ENCODE measurements around the gene ANKRD16. TPM values are rescaled to one million over a fixed set of nuclear protein-coding genes. Genes with fewer than 3 reads are reported as not detected.

ANKRD16 gene
- total and polyA plus RNA-seq, 2 of the 8 experiments (the other 6 are each of a cell fraction or from before 2014, with no cell fraction given) = 8.2 to 12.7 TPM

DNA sequence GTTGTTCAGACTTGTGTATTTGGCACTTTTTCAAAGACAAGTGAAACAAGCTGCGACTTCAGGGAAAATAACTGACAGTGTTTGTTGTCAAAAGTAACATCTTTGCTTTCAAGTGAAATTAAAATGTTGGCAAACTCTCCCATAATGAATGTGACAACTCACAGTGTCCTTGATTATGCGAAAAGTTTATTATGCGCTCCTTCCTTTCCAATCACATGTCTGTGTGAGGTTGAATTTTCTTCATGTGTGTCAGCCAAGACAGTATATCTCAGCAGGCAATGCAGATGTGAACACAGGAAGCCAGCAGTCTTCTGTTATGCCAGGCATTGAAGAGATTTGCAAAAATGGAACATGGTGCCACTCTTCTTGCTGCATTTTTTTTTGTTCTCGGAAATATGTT is 29.1 kb upstream of the ANKRD16 start:
- Histone ChIP-seq H3K4me3 (ENCODE audit: extremely low read depth in 1 of 4, insufficient read depth in 2 of 4, low read depth in 3 of 4, low read length in 4 of 4) (no peak overlapping the region), H2AFZ (ENCODE audit: low read length) (no peak overlapping the region), H3K27me3 (replicated peaks in 1 of 4; ENCODE audit: control insufficient read depth in 3 of 4, extremely low read depth in 1 of 4, insufficient read depth in 3 of 4, low read length in 3 of 4) (no peaks in the 10 kb centered on the region), H3K9ac (replicated peaks in 1 of 4; ENCODE audit: extremely low read depth in 1 of 4, low read depth in 3 of 4, low read length in 3 of 4) (no peak overlapping the region), H2BK20ac (ENCODE audit: low read length) (no peak overlapping the region), H4K8ac (ENCODE audit: extremely low read depth, insufficient read depth, low read length) (no peak overlapping the region), H4K20me1 (replicated peaks in 1 of 2; ENCODE audit: control insufficient read depth in 1 of 2, insufficient read depth in 2 of 2, low read length in 2 of 2) (peaks cover 2 to 4% of the 10 kb centered on the region in 2 experiments), H2BK120ac (replicated peaks; ENCODE audit: low read depth, low read length) (no peak overlapping the region), H3K4me2 (ENCODE audit: insufficient read depth in 1 of 2, low read depth in 2 of 2, low read length in 2 of 2) (no peak overlapping the region), H3K79me1 (ENCODE audit: low read depth, low read length) (no peaks in the 10 kb centered on the region), H3K79me2 (ENCODE audit: control insufficient read depth in 1 of 2, insufficient read depth in 2 of 2, low read length in 2 of 2) (no peaks in the 10 kb centered on the region), H2BK15ac (ENCODE audit: low read length) (no peak overlapping the region), H2BK5ac (ENCODE audit: low read depth, low read length) (no peak overlapping the region), H2BK12ac (ENCODE audit: low read depth, low read length) (no peak overlapping the region), H3K14ac (ENCODE audit: insufficient read length) (no peak overlapping the region), H3K23me2 (ENCODE audit: low read depth, low read length) (peaks cover 4% of the 10 kb centered on the region; the same call in 1 of the 2 replicates), H3K56ac (replicated peaks; ENCODE audit: insufficient read length, low read depth, low read length) (no peak overlapping the region), H4K91ac (replicated peaks; ENCODE audit: insufficient read length, low read length) (no peak overlapping the region), H3K27ac (ENCODE audit: low read depth, low read length) (no peak overlapping the region), H3K23ac (ENCODE audit: insufficient read length) (no peak overlapping the region), H2AK5ac (ENCODE audit: low read depth, low read length) (no peak overlapping the region), H3K4me1 (replicated peaks in 1 of 4; ENCODE audit: control insufficient read depth in 3 of 4, insufficient read depth in 4 of 4, low read length in 3 of 4) (no peaks in the 10 kb centered on the region), H4K5ac (ENCODE audit: insufficient read length, low read depth, low read length) (no peak overlapping the region), H3K36me3 (ENCODE audit: control insufficient read depth in 2 of 4, insufficient read depth in 4 of 4, low read length in 3 of 4) (peaks cover 49 to 85% (median 81%) of the 10 kb centered on the region in 4 experiments), H3K18ac (ENCODE audit: extremely low read depth, low read length) (no peak overlapping the region), H3K9me3 (ENCODE audit: insufficient read depth in 2 of 2, low read depth in 1 of 2, low read length in 1 of 2) (no peaks in the 10 kb centered on the region), H3K4ac (replicated peaks; ENCODE audit: insufficient read length, low read depth, low read length) (no peak overlapping the region)
- ChIA-PET CTCF (ENCODE audit: partially characterized antibody) (no interaction called here), POLR2A (ENCODE audit: partially characterized antibody) (interaction anchor here (0.9 to 1.3 kb wide), 2 partner anchors 25 to 59 kb away, joined by 3 read pairs; no protein-coding TSS in a partner anchor)
- DNase-seq (ENCODE audit: low read depth in 1 of 2, low spot score in 2 of 2) = no peak
- 89% methylated on average over 4 of the region's 4 CpGs; no CpG with 5 or more reads in 1 of the 2 experiments for WGBS, 2 experiments (ENCODE audit: extremely low coverage in 1 of 2, insufficient coverage in 1 of 2, insufficient read length in 1 of 2, insufficient replicate concordance in 2 of 2, low coverage in 1 of 2, low lambda C conversion rate in 2 of 2, missing lambda C conversion rate in 1 of 2)
- TF ChIP-seq KDM5A (IDR thresholded peaks at IDR 0.05; ENCODE audit: low read length) (no peak), BCL11A (IDR thresholded peaks at IDR 0.05; ENCODE audit: low read depth in 2 of 2, low read length in 2 of 2) (no peak), CREB1 (IDR thresholded peaks at IDR 0.05) (no peak), RBBP5 (IDR thresholded peaks at IDR 0.05; ENCODE audit: borderline replicate concordance, low read depth, low read length) (no peak), SP1 (IDR thresholded peaks at IDR 0.05; ENCODE audit: low read depth, low read length) (no peak), CTBP2 (IDR thresholded peaks at IDR 0.05; ENCODE audit: borderline replicate concordance, insufficient read depth, insufficient read length, low read length) (no peak), EP300 (IDR thresholded peaks at IDR 0.05; ENCODE audit: borderline replicate concordance in 1 of 2, low read depth in 2 of 2, low read length in 2 of 2) (no peak), POLR2AphosphoS5 (IDR thresholded peaks at IDR 0.05; ENCODE audit: low read depth, low read length) (no peak), JUN (IDR thresholded peaks at IDR 0.05; ENCODE audit: low read depth, low read length) (no peak), SRF (IDR thresholded peaks at IDR 0.05; ENCODE audit: low read depth, low read length) (no peak), POLR2A (IDR thresholded peaks at IDR 0.05; ENCODE audit: control extremely low read depth in 1 of 2, low read depth in 2 of 2, low read length in 2 of 2) (no peak), RAD21 (IDR thresholded peaks at IDR 0.05 in 1 of 2, conservative IDR thresholded peaks at IDR 0.05 in 1 of 2; ENCODE audit: low read depth in 2 of 2, low read length in 2 of 2) (no peak), FOSL1 (IDR thresholded peaks at IDR 0.05; ENCODE audit: insufficient read depth, low read depth, low read length) (no peak)
- TF ChIP-seq, protein P1, sequence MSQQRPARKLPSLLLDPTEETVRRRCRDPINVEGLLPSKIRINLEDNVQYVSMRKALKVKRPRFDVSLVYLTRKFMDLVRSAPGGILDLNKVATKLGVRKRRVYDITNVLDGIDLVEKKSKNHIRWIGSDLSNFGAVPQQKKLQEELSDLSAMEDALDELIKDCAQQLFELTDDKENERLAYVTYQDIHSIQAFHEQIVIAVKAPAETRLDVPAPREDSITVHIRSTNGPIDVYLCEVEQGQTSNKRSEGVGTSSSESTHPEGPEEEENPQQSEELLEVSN (IDR thresholded peaks at IDR 0.05) = no peak
- no peak for FAIRE-seq
